Stimulated activated CD8-positive, alpha-beta memory T cell treated with anti-CD3 and anti-CD28 coated beads, Interleukin-12 subunit alpha, Interleukin-12 subunit beta, amount 100 ng/mL, for 1 hour (primary cell): ENCODE results near the gene CTNNA3.

Experiments used
- DNase-seq: peaks from one replicate; pipeline ENCODE4 v3.0.0-alpha.2; 2020; ENCODE audit warnings: low read depth

Gene CTNNA3

DNA sequence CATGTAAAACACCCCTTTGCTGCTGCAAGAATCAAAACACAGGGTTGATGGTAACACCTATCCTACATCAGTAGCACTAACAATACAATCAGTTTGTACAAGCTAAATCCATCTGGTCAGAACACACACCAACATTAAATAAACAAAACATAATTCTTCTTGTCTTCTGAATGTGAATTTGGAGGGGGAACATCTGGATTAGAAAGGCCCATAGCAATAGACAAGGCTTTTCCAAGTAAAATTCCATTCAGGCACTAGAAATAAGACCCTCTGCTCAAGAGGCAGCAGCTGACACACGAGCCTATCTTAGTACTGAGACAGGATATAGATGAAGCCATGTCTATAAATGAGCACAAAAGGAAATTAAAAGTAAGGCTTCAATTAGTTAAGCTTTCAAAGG lies 1610.1 kb downstream of the CTNNA3 start:
- no peak for DNase-seq

DNA sequence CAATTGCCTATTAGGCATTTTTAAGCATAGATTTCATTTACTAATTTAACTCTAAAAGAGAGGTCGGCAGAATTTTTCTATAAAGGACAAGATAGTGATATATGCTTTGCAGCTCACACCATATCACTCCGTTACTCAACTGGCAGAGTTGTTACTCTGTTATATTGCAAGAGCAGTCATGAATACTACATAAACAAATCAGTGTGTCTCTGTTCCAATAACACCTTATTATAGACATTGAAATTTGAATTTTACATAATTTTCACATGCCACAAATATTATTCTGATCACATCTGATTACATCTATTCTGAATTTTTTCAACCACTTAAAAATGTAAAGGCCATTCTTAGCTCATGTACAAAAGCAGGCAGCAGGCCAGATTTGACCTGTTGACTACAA lies 1624.1 kb downstream of the CTNNA3 start:
- DNase-seq = no peak

DNA sequence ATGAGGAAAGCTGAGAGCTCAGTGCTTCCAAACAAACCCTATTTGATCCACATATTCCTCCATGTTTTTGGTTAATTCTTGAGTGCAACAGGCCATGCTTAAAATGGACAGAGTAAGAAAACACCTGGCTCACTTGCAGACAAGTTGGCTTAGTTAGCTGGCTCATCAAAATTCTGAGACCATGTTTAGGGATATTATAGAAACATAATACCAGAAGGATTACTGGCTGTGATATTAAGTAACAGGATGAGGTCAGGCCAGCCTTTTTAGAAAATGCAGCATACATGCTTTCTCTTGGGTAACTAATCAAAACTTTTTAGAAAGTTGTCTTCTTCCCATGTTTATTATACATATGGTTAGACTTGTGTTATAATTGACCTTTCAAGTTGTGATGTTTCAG lies 1637.4 kb downstream of the CTNNA3 start:
- DNase-seq = no peak

DNA sequence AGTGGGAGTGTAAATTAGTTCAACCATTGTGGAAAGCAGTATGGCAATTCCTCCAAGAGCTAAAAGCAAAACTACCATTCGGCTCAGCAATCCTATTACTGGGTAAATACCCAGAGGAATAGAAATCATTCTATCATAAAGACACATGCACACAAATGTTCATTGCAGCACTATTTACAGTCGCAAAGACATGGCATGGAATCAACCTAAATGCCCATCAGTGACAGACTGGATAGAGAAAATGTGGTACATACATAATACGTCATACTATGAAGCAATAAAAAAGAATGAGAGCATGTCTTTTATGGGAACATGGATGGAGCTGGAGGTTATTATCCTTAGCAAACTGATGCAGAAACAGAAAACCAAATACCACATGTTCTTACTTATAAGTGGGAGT lies 1646.7 kb downstream of the CTNNA3 start:
- DNase-seq = no peak

DNA sequence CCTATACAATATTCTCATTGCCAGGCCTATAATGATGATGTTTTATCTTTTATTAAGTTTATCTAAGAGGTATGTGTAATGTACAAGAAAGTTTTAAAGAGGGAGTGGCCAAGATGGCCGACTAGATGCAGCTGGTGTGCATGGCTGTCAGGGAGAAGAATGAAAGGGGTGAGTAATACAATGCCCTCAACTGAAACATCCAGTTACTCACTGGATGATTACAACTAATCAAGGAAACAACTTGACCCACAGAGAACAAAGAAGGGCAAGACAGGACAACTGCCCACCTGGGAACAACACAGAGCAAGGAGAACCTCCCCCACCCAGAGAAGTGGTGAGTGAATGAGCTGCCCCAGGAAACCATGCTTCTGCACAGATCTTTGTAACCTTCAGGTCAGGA lies 1650.1 kb downstream of the CTNNA3 start:
- DNase-seq = no peak

DNA sequence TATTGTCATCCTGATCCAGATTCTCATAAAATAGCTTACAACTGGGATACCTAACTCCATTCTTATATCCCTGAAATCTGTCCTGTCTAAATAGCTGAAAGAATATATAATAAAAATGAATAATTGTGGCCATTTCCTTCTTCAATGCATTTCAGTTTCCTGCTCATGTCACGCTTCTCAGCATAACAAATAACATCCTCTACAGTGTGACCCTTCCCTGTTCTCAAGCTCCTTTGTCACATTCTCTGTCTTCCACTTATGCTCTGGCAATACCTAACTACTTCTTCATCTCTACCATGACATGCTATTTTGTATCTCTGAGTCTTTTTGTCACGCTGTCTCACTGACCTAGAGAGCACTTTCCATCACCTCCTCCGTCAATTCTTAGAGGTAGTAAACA lies 1654.2 kb downstream of the CTNNA3 start:
- no peak for DNase-seq

DNA sequence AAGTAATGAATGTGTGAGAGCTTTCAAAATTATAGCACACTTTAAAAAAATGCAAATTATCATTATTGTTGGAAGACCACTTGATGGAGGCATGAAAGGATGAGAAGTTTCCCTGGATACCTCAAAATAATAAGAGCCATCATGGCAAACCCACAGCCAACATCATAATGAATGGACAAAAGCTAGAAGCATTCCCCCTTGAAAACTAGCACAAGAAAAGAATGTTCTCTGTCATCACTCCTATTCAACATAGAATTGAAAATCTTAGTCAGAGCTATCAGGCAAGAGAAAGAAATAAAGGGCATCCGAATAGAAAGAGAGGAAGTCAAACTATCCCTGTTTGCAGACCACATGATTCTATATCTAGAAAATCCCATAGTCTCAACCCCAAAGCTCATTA lies 1657.4 kb downstream of the CTNNA3 start:
- no peak for DNase-seq

DNA sequence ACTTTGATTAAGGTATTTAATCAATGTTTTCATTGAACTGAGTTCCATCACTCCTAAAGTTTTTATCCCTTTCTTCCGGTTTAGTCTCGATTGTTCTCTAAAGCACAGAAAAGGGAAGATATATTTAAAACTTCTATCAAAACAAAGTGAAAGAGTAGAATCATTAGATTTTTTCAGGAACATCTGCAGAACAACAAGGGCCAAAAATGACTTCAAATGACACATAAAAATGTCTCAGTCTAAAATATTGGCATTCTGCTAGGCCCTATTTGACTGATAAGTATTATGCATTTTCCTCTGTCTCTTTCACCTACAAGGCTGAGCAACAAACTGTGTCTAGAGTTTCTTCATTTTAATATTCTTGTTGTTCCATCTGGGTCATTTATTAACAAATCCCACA lies 1669.7 kb downstream of the CTNNA3 start:
- DNase-seq = no peak

DNA sequence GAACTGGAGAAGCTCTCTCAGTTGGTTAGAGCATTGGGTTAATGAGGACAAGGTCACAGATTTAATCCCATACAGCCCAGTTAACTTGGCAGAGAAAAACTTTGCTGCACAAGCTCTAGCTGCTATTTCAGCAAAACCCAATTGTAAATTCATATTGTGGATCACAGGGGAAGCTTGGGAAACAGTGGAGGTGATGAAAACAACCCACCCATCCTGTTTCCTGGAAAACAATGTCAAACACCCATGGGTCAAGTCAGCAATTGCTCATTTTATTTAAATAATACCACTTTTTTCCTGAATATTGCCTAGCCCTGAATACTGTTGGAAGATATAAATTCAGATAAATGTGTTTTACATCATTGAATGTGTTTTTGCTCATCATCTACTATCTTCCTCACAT lies 1670.8 kb downstream of the CTNNA3 start:
- DNase-seq = no peak

DNA sequence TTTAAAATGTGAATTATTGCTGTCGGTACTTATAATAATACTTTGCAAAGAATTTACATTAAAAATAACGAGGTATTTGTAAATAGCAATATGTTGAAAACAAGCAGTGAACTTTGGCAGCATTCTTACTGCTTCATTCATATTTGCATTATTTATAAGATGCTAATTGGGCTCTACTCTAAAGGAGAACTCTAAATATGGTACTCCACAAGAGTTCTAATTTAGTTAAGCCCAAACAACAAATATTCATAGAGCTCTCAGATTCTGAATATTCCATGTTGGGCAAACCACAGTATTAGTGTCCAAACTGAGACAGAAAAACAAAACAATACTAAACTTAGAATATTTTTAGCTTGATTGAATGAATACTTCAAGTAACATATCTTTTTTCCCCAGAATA lies 1674.6 kb downstream of the CTNNA3 start:
- DNase-seq = no peak

DNA sequence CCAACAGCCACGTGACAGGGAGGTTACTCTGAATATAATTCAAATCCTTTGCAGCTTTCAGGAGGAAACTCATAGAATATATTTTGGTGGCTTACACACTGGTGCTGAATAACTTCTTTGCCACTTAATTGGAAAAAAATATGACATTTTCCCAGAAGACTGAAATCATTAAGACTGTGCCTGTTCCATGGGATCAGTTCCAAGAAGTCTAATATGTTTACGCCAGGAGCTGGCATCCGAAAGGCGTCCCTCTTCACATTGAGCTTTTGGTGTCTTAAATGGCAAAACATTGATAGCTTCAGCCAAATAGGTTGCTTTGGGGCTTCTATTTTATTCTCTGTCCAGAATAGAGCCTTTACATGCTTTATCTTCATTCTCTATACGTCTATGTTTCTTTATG lies 1687.8 kb downstream of the CTNNA3 start:
- DNase-seq = no peak

DNA sequence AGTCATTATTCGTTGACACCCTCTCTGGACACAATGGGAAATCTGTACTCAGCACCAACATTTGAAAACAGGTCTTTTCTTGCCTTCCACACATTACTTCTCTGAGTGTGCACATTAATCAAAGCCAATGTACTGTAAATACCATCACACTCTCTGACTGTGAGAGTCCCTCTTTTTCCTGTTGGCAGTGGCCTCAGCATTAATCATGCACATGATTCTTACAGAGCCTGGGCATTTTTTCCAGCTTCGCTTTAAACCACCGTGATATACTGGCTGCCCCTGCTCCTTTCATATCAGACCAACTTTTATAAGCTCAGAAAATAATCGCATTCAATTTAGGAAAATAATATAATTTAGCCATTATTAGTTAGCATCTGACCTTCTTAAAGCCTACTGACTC lies 1689.6 kb downstream of the CTNNA3 start:
- DNase-seq = no peak

DNA sequence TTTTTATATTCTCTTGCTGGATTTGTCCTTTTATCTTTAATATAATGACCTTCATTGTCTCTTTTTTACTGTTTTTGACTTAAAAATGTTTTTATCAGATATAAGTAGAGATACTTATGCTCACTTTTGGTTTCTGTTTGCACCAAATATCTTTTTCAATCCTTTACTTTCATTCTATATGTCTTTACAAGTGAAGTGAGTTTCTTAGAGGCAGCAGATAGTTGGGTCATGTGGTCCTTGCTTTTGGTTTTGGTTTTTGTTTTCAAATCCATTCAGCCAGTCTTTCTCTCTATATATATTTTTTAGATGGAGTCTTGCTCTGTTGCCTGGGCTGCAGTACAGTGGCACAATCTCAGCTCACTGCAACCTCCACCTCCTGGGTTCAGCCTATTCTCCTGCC lies 1702.5 kb downstream of the CTNNA3 start:
- no peak for DNase-seq

DNA sequence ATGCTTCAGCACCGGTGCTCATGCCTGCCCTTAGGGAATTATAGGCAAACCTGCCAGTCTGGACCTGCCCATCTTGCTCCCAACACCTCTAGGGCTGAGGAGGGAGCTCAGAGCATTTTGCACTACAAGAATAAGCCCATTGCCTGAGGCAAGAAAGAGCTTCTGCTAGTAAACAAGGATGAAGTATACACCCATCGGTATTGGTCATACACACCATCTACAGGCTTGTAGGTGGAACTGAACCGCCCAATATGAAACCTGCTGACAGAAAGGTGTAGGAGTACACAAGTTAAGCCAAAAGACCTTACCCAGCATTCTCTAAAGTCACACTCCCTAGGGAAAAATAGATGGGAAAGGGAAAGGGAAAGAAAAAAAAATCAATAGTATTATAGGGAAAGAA lies 1727.1 kb downstream of the CTNNA3 start:
- no peak for DNase-seq

DNA sequence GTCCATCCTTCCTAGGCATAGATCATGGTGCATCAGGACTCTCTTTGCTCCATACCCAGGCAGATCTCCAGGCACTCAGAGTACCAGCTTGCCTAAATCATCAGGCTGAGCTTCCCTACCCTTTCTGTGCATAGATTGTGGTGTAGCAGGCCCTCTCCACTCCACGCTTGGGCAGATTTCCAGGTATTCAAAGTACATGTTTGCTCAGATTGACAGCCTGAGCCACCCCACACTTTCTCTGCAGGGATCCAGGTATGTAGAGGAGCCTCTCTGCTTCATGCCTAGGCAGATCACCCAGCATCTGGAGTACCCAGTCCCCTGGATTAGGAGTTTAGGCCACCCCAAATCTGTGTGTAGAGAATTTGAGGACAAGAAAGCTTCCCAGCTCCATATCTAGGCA lies 1727.6 kb downstream of the CTNNA3 start:
- DNase-seq = no peak

DNA sequence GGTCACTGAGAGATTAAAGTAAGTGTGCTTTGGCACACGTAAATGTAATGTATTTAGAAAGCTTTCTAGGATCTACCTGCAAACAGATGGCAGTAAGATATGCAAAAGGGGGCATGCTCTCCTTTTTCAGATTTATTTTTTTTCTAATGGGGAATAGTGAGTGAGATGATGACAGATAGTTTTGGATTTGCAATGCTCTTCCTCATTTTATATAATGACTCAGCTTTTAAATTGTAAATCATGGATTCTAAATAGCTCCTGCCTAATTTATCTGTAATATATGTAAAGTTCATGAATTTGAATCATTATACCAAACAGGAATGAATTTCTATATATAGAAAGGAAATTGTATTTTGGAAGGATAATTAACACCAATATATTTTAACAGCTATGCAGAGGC lies 1731.8 kb downstream of the CTNNA3 start:
- DNase-seq = no peak

DNA sequence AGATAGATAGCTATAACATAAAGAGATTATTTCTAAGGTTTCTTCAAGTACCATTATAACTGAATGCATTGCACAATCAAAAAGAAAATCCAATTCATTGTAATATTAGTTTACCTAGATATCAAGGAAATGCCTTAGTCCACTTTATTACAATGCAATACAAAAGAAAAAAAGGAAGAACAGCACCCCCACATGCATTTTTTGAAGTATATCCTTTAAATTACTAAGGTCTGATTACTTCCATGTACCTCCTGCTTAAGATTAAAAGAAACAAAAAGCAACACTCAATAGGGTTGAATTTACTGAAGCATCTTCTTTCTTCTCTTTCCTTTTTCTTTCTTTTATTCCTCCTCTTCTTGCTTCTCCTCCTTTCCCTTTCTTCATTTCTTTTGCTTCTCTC lies 1743.9 kb downstream of the CTNNA3 start:
- no peak for DNase-seq

DNA sequence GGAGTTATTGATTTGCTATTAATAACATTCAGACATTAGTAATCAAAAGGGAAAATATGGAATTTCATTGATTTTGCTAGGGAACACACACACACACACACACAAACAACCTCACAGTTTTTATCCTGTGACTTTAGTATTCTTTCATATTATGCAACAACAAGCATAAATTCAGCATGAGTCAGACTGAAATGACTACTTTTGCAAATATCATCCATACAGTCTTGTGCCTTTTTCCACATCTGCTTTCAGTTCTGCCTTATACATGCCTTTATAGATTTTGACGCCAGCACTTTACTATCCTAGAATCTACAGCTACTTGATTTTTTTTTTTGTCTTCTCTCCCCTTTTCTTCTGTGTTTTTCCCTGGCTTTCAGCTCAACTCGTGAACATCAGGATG lies 1745.9 kb downstream of the CTNNA3 start:
- no peak for DNase-seq

DNA sequence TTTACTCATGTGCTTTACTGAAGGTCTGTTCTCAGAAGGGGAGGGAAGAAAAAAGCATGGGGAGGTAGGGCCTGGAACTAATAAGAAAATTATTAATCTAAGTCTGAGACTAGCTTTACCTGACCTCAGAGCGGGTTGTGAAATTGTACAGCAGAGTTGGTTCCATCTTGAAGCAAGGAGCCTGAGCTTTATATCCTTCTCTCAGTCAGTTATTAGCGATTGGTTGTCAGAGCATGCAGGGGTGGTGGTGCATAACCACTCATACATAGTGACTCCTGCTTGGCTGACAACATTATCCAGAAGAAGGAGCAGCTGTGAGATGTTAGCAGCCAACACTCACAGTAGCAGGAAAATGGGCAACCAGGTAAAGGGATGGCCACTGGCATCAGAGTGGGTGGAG lies 1746.5 kb downstream of the CTNNA3 start:
- no peak for DNase-seq

DNA sequence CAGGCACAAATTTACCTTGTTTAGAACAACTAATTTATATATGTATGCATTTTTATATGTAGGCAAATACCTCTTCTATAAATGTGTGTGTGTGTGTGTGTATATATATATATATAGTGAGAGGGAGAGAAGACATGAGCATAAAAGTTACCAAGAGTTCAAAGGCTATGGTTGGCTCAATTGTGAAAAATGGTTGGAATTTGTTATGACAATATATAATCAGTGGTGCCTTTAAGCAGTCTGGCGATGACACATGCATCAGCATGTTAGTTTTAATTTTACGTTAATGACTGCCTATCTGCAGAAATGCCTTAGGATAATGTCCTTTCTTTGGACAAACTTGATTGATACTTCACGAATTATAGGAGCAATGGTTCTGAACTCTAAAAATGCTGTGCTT lies 1750.9 kb downstream of the CTNNA3 start:
- no peak for DNase-seq

DNA sequence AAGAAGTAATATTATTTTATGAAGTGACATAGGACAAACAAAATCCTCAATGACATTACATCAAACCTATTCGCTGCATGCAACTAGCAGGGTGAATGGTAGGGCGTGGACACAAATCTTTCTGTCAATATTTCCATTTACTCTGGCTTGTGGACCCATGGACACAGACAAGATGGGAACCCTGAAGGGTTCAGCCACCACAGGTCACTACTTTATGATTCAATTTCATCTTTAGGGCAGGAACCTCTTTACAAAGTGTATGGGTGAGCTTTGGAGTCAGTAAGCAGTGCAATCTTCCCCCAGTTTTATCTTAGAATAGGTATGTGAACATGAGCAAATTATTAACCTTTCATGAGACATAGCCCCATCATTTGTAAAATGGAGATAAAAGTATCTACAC lies 1752.5 kb downstream of the CTNNA3 start:
- DNase-seq = no peak

DNA sequence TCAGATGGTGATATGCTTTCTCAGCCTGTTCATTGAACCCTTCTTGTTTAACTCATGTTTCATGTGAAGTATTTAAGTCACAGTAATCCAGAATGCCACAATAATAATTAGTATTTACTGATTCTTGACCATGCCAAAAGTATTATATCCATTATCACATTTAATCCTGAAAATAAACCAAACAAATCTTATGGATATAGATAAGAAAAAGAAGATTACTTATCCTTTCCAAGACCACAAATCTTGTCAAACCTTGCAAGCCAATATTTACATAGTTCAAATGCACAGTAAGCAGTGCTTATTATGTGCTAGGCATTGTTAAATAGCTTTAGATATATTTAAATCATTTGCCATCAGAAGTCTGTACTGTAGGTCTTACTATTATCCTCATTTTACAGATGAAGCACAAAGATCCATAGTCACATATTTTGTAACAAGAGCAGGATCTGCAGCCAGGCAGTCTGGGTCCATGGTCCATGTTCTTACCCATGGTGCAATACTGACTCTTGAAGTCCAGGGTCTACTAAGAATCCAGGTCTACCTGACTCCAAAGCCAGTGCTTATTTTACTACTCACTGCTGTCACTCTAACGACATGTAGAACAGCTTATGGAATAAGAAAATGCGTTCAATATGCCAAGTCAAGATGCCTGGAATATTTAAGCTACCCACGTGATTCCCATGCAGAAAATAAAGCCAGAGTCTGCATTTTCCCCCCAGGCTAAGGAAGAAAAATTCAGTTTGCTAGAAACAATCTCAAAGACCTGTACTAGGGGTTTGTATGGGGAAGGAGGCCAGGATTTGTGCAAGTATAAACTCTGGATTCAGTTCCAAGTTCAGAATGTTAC lies 1755.0 kb downstream of the CTNNA3 start:
- DNase-seq = no peak

DNA sequence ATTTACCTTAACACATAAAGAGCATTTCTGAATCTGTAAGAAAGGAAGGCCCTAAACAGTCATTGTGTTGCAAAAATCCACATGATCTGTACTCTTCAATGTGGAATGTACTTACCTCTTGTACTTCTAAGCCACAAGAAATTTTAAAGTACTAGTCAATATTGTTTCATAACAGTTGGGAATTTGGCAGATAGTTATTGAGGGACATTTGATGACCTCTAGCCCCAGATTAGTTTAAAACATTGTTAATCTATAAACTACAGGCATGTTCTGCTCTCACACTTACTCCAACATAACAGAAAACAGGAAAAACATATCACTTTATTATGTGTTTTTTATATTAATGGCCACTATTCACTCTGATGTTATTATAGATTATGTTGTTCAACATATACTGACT lies 1755.9 kb downstream of the CTNNA3 start:
- no peak for DNase-seq

DNA sequence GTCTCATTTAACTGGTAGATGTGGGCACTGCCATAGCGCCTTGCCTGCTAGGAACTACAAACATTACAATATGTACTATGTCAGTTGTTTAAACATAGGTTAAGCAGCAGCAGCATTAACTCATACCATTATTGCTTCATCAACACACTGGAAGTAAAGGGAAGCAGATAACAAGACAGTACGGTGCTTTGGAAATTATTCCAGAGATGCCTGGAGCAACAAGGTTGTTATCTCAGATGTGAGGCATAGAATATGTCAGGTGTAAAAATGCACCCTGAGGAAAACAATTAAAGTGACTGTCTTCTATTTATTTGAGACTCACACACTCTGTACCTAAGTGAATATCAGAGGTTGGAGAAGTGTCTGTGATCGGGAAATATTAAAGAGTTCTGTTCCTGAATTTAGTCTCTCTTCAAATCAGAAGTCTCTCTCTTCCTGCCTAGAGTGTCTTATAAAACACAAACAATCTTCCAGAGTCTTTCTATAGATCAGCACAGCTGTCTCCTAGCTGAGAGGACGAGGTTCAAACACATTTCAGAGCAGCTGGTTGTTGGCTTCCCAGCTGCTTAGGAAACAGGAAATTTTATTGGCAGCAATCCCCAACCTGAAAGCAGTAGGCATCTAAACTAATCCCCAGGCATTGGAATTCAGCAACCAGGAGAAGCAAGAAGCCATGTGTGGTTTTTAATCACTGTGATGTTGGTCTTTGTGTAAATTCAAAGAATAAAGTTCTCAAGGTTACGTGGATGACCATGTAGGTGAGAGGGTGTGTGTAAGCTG lies 1764.5 kb downstream of the CTNNA3 start:
- DNase-seq = no peak
